Gastroesophageal sphincter (tissue), 4 donors: ENCODE measurements around the gene CLASP1. TPM values are rescaled to one million over a fixed set of nuclear protein-coding genes. Genes with fewer than 3 reads are reported as not detected.
"Not testable (repeated sequence)": the region's sequence is repeated elsewhere in the genome, so short reads cannot be mapped to it uniquely, and the experiment has no call there.

Experiments
- ATAC-seq: fragments of 150-250 bp; one replicate; pipeline ENCODE4 v1.9.1; 2016; ENCODE audit warnings: mild to moderate bottlenecking, moderate library complexity
- H3K27ac ChIP-seq, 4 donors: fragments of 200-600 bp; sonication (generic) in 3 of 4; 1 replicate in 3 of 4; 2 replicates in 1 of 4; pipeline ENCODE4 v1.5.1; 2016 to 2019
- H3K27me3 ChIP-seq: fragments of 200-600 bp; sonication (generic); one replicate; pipeline ENCODE4 v1.5.1; 2019
- H3K36me3 ChIP-seq, 2 donors: fragments of 200-600 bp; sonication (generic); one replicate each; pipeline ENCODE4 v1.5.1; 2019; ENCODE audit warnings: control low read depth in 1 of 2
- H3K4me1 ChIP-seq, 3 donors: fragments of 200-600 bp; sonication (generic); 1 replicate in 2 of 3; 2 replicates in 1 of 3; pipeline ENCODE4 v1.5.1; 2016 to 2019; ENCODE audit warnings: control low read depth in 2 of 3
- H3K4me3 ChIP-seq, 2 donors: fragments of 200-600 bp; sonication (generic); one replicate each; pipeline ENCODE4 v1.5.1; 2019; ENCODE audit warnings: mild to moderate bottlenecking in 1 of 2, moderate library complexity in 1 of 2
- H3K9me3 ChIP-seq, 3 donors: fragments of 200-600 bp; sonication (generic); one replicate each; pipeline ENCODE4 v1.5.1; 2017 to 2019; ENCODE audit warnings: control low read depth in 2 of 3
- EP300 ChIP-seq: sonication (generic); formaldehyde crosslinking; IDR thresholded peaks from one replicate; pipeline ENCODE4 v1.6.1; 2017; ENCODE audit warnings: antibody characterized with exemption, mild to moderate bottlenecking
- POLR2A ChIP-seq, 2 donors: fragments of 450-650 bp; IDR thresholded peaks; one replicate each; pipeline ENCODE4 v1.6.1; 2017; ENCODE audit warnings: antibody characterized with exemption in 2 of 2, mild to moderate bottlenecking in 2 of 2, moderate library complexity in 1 of 2
- POLR2AphosphoS5 ChIP-seq: sonication (generic); formaldehyde crosslinking; IDR thresholded peaks from one replicate; pipeline ENCODE4 v1.6.1; 2017; ENCODE audit warnings: antibody characterized with exemption
- WGBS, 2 donors: methylation state at CpG; one replicate each; pipeline ENCODE4 v1.1.5; 2018; ENCODE audit warnings: low coverage in 1 of 2; 5-methylcytosine and 5-hydroxymethylcytosine counted together
- total RNA-seq, 4 donors: library from RNA; depleted of rRNA; stranded (reverse); fragments of >200 nt; gene quantifications; one replicate each; pipeline ENCODE4 v1.1.0, GENCODE V29; 2016
- TF ChIP-seq, protein P1 (sequence below), 4 experiments: fragments of 200-600 bp in 2 of 4; fragments of 450-650 bp in 2 of 4; sonication (generic) in 1 of 4; IDR thresholded peaks; one replicate each; pipeline ENCODE4 v1.5.1; 2017 to 2019; ENCODE audit warnings: antibody characterized with exemption in 4 of 4, mild to moderate bottlenecking in 2 of 4, moderate library complexity in 2 of 4

CLASP1 gene
- total RNA-seq, 4 donors from 2014 or later: 72.0 to 108 (median 84.7) TPM

DNA sequence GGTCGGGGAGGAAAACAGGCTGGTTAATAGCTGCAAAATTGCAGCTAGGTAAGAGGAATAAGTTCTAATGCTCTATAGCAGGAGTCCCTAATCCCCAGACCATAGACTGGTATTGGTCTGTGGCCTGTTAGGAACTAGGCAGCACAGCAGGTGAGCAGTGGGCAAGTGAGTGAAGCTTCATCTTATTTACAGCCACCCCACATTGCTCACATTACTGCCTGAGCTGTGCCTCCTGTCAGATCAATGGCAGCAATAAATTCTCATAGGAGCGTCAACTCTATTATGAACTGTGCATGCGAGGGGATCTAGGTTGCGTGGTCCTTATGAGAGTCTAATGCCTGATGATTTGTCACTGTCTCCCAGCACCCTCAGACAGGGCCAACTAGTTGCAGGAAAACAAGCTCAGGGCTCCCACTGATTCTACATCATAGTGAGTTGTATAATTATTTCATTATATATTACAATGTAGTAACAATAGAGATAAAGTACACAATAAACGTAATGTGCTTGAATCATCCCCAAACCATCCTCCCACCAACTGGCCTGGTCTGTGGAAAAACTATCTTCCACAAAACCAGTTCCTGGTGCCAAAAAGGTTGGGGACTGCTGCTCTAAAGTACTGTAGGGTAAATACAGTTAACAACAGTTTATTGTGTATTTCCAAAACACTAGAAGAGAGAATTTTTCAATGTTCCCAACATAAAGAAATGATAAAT, 272.6 kb downstream of the CLASP1 start:
- TF ChIP-seq POLR2AphosphoS5 (no peak), EP300 (no peak), POLR2A (IDR thresholded peaks at IDR 0.05) (no peak)
- TF ChIP-seq, protein P1, sequence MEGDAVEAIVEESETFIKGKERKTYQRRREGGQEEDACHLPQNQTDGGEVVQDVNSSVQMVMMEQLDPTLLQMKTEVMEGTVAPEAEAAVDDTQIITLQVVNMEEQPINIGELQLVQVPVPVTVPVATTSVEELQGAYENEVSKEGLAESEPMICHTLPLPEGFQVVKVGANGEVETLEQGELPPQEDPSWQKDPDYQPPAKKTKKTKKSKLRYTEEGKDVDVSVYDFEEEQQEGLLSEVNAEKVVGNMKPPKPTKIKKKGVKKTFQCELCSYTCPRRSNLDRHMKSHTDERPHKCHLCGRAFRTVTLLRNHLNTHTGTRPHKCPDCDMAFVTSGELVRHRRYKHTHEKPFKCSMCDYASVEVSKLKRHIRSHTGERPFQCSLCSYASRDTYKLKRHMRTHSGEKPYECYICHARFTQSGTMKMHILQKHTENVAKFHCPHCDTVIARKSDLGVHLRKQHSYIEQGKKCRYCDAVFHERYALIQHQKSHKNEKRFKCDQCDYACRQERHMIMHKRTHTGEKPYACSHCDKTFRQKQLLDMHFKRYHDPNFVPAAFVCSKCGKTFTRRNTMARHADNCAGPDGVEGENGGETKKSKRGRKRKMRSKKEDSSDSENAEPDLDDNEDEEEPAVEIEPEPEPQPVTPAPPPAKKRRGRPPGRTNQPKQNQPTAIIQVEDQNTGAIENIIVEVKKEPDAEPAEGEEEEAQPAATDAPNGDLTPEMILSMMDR (IDR thresholded peaks at IDR 0.05): no peak
- Histone ChIP-seq H3K4me3 (no peak overlapping the region), H3K27ac (no peak overlapping the region), H3K36me3 (peaks cover 0 to 96% of the 10 kb centered on the region in 2 donors), H3K4me1 (no peaks in the 10 kb centered on the region), H3K27me3 (no peaks in the 10 kb centered on the region), H3K9me3 (no peaks in the 10 kb centered on the region)
- no peak for ATAC-seq
- WGBS, 2 donors: 55 to 73% methylated on average over 2 to 3 of the region's 5 CpGs

DNA sequence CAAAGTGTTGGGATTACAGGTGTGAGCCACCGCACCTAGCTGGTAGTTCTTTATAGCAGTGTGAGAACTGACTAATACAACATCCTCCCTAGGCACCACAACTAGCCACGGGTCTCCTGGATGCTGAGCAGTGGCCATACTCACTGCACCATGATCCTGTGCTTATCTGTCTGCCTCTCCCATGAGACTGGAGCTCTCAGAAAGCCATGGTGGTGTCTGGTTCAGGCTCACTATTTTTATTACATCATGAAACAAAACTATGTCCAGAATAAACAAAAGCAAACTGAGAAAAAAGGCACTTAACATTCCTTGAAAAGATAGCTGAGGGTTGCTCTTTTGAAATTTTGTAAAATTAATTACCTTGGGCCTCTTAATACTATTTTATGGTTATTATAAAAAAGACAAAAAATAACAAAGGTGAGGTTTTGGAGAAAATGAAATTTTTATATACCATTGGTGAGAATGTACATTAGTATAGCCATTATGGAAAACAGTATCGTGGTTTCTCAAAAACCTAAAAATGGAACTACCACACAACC, 273.6 kb downstream of the CLASP1 start:
- Histone ChIP-seq H3K36me3 (peaks cover 0 to 96% of the 10 kb centered on the region in 2 donors), H3K4me1 (no peaks in the 10 kb centered on the region), H3K27me3 (no peaks in the 10 kb centered on the region), H3K9me3 (no peaks in the 10 kb centered on the region), H3K27ac (no peak overlapping the region), H3K4me3 (no peak overlapping the region)
- 93 to 100% methylated on average over 1 to 2 of the region's 3 CpGs for WGBS, 2 donors
- no peak for TF ChIP-seq EP300
- no peak for TF ChIP-seq POLR2A (IDR thresholded peaks at IDR 0.05)
- TF ChIP-seq, protein P1 (IDR thresholded peaks at IDR 0.05): no peak
- no peak for TF ChIP-seq POLR2AphosphoS5
- no peak for ATAC-seq

DNA sequence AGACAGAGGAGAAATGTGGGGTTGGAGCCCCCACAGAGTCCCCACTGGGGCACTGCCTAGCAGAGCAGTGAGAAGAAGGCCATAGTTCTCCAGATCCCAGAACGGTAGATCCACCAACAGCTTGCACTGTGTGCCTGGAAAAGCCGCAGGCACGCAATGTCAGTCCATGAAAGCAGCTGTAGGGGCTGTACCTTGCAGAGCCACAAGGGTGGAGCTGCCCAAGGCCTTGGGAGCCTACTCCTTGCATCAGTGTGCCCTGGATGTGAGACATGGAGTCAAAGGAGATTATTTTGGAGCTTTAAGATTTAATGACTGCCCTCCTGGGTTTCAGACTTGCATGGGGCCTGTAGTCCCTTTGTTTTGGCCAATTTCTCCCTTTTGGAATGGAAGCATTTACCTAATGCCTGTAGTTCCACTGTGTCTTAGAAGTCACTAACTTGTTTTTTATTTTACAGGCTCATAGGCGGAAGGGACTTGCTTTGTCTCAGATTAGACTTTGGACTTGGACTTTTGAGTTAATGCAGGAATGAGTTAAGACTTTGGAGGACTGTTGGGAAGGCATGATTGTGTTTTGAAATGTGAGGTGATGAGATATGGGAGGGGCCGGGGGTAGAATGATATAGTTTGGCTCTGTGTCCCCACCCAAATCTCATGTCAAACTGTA, 274.7 kb downstream of the CLASP1 start:
- 74 to 100% methylated on average over 4 of the region's 5 CpGs for WGBS, 2 donors
- ATAC-seq, H3K4me3 ChIP-seq, H3K4me1 ChIP-seq, H3K27ac ChIP-seq, H3K27me3 ChIP-seq, H3K9me3 ChIP-seq: not testable (repeated sequence)
- H3K36me3 ChIP-seq: peaks cover 0 to 96% of the 10 kb centered on the region in 2 donors

DNA sequence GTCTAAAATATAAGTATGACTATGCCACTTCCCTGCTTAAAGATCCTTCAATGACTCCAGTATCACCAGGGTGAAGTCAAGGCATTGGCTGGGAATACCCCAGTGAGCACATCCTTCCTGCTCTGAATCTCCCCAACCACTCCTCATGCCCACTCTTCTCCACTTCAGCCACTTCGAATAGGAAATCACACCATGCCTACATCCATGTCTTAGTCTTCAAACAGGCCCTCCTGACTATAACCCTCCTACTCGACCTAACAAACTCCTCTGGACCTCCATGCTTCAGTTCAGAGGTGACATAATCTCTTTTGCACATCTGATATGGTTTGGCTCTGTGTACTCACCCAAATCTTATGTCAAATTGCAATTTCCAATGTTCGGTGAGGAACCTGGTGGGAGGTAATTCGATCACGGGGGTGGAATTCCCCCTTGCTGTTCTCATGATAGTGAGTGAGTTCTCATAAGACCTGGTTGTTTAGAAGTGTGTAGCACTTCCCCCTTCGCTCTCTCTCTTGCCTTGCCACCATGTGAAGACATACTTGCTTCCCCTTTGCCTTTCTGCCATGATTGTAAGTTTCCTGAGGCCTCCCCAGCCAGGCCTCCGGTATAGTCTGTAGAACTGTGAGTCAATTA, 276.4 kb downstream of the CLASP1 start:
- Histone ChIP-seq H3K27ac (no peak overlapping the region), H3K4me3 (no peak overlapping the region), H3K9me3 (no peaks in the 10 kb centered on the region), H3K4me1 (no peaks in the 10 kb centered on the region), H3K27me3 (no peaks in the 10 kb centered on the region), H3K36me3 (peaks cover 0 to 98% of the 10 kb centered on the region in 2 donors)
- TF ChIP-seq, protein P1 (IDR thresholded peaks at IDR 0.05): no peak
- no peak for TF ChIP-seq POLR2A (IDR thresholded peaks at IDR 0.05)
- TF ChIP-seq POLR2AphosphoS5: no peak
- no peak for TF ChIP-seq EP300
- WGBS, 2 donors: 92 to 93% methylated on average over 4 to 5 of the region's 7 CpGs
- no peak for ATAC-seq

DNA sequence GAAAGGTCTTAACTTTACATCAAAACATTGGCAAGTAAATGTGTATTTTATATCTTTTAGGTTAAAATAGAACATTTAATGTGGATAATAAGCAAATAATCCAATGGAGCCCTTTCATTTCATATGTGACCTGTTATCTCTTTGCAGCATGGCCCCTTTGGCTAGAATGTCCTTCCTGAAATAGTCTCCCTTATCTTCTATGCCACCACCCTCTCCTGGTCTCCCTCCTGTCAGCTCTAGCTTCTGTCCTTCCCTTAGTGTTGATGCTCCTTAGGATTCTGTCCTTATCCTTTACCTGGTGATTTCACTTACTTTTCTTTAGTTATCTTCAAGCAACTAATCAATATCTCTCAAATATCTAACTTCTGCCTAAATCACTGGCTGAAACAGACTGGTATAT, 277.2 kb downstream of the CLASP1 start:
- ATAC-seq: no peak
- no peaks in the 10 kb centered on the region for H3K27me3 ChIP-seq
- no peak overlapping the region for H3K27ac ChIP-seq
- peaks cover 0 to 98% of the 10 kb centered on the region in 2 donors for H3K36me3 ChIP-seq
- no peaks in the 10 kb centered on the region for H3K9me3 ChIP-seq
- no peak overlapping the region for H3K4me3 ChIP-seq
- TF ChIP-seq POLR2A (IDR thresholded peaks at IDR 0.05): no peak
- TF ChIP-seq, protein P1 (IDR thresholded peaks at IDR 0.05): no peak
- no peaks in the 10 kb centered on the region for H3K4me1 ChIP-seq
